Left lung (tissue), 10 donors: ENCODE results near the gene SDK1. TPM values are rescaled to one million over a fixed set of nuclear protein-coding genes. Genes with fewer than 3 reads are reported as not detected.

Source experiments
- ATAC-seq: fragments of 200-7000 bp; cut with Tn5 transposase; one replicate; pipeline ENCODE4 v1.9.1; 2020; ENCODE audit warnings: moderate library complexity
- DNase-seq, 4 donors: peaks; one replicate each; pipeline ENCODE4 v3.0.0-alpha.2; 2013 to 2020
- H3K27ac ChIP-seq, 2 donors: fragments of 200-600 bp; sonication (generic) in 1 of 2; one replicate each; pipeline versions ENCODE4 v1.5.0 to v1.8.0; 2020 to 2021
- H3K27me3 ChIP-seq, 2 donors: fragments of 200-600 bp; sonication (generic) in 1 of 2; one replicate each; pipeline versions ENCODE4 v1.5.0 to v1.8.0; 2020 to 2021
- H3K36me3 ChIP-seq, 2 donors: fragments of 200-600 bp; sonication (generic) in 1 of 2; one replicate each; pipeline versions ENCODE4 v1.5.0 to v1.8.0; 2020 to 2021
- H3K4me1 ChIP-seq, 2 donors: fragments of 200-600 bp; one replicate each; pipeline ENCODE4 v1.8.0; 2021
- H3K4me3 ChIP-seq, 2 donors: fragments of 200-600 bp; sonication (generic) in 1 of 2; one replicate each; pipeline versions ENCODE4 v1.5.0 to v1.8.0; 2020 to 2021; ENCODE audit warnings: mild to moderate bottlenecking in 1 of 2
- H3K9me3 ChIP-seq, 2 donors: fragments of 200-600 bp; sonication (generic) in 1 of 2; one replicate each; pipeline versions ENCODE4 v1.5.0 to v1.8.0; 2020 to 2021
- intact Hi-C, 2 donors: fragments of 100-400 bp; cut with DNase I; formaldehyde crosslinking; loops; one replicate each; pipeline versions ENCODE4 v1.11.2 to v1.14.2; 2022
- polyA plus RNA-seq, 6 donors: library from polyadenylated mRNA; unstranded; fragments of 120-200 nt; gene quantifications; one replicate each; pipeline ENCODE4 v1.2.1, GENCODE V29; 2013; ENCODE audit not compliant: insufficient read length in 6 of 6
- total RNA-seq, 2 donors: library from RNA; stranded (reverse); fragmentation: NEBNext Ultra II Directional; extraction: Animal tissue kit (Norgen Biotek cat#: 25700); gene quantifications; one replicate each; pipeline ENCODE4 v1.2.1, GENCODE V29; 2021
- TF ChIP-seq, protein P1 (sequence below), 2 donors: fragments of 200-600 bp; sonication (generic) in 1 of 2; IDR thresholded peaks; one replicate each; pipeline versions ENCODE4 v1.5.0 to v1.8.0; 2021; ENCODE audit warnings: antibody characterized with exemption in 2 of 2
- donor health status: DM: no; HTN: yes; CAD: no.
- donor health status: DM: no; HTN: no; CAD: no.

SDK1 gene
- total and polyA plus RNA-seq, 8 donors = 5.5 to 17.6 (median 13.0) TPM

DNA sequence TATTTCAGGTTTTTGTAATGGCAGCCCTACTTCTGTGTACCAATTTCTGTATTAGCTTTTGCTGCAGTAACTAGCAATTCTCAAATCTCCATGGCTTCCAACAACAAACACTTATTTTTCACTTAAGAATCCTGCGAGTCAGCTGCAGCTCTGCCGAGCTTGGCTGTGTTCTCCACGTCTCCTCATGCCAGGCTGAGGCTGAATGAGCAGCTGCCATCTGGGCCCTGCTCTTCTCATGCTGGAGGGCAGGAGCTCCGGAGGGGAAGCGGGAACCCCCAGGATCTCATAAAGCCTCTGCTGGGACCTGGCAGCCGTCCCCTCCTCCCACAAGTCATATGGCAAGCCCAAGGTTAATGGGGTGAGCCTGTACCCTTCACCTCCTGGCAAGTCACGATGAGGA is 591.1 kb downstream of the SDK1 start:
- intact Hi-C loops = no loop called here

DNA sequence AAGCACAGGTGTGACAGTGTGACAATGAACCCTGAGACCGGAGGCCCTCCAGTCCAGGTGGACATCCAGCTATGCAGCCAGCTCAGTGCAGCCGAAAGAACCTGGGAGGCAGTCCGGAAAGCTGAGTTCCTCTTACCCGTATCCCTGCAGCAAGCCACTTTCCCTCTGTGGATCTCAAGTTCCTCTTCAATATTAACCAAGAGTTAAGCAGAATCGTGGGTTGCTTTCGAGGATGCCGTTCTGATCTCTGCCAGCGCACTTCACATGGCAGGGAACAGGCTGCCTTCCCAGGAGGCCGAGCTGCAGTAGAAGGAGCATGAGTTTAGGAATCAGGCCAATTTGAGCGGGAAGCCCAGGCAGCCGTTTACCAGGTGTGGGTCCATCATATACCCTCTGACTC is 591.6 kb downstream of the SDK1 start:
- Histone ChIP-seq H3K27ac (no peak overlapping the region), H3K9me3 (no peaks in the 10 kb centered on the region), H3K4me1 (no peaks in the 10 kb centered on the region), H3K36me3 (no peaks in the 10 kb centered on the region), H3K27me3 (no peaks in the 10 kb centered on the region), H3K4me3 (no peak overlapping the region)
- no peak for DNase-seq
- TF ChIP-seq, protein P1, sequence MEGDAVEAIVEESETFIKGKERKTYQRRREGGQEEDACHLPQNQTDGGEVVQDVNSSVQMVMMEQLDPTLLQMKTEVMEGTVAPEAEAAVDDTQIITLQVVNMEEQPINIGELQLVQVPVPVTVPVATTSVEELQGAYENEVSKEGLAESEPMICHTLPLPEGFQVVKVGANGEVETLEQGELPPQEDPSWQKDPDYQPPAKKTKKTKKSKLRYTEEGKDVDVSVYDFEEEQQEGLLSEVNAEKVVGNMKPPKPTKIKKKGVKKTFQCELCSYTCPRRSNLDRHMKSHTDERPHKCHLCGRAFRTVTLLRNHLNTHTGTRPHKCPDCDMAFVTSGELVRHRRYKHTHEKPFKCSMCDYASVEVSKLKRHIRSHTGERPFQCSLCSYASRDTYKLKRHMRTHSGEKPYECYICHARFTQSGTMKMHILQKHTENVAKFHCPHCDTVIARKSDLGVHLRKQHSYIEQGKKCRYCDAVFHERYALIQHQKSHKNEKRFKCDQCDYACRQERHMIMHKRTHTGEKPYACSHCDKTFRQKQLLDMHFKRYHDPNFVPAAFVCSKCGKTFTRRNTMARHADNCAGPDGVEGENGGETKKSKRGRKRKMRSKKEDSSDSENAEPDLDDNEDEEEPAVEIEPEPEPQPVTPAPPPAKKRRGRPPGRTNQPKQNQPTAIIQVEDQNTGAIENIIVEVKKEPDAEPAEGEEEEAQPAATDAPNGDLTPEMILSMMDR (IDR thresholded peaks at IDR 0.05) = no peak
- no peak for ATAC-seq
- intact Hi-C loops = no loop called here

More for the DNA sequence above, 591.1 kb downstream of the SDK1 start:
- H3K27me3 ChIP-seq = no peaks in the 10 kb centered on the region
- H3K27ac ChIP-seq = no peak overlapping the region
- no peak overlapping the region for H3K4me3 ChIP-seq
- no peaks in the 10 kb centered on the region for H3K9me3 ChIP-seq
- TF ChIP-seq, protein P1 (IDR thresholded peaks at IDR 0.05) = no peak
- DNase-seq (peak in 2 of 4 donors; percentile 59 to 82), ATAC-seq (no peak)
- H3K4me1 ChIP-seq = no peaks in the 10 kb centered on the region
- H3K36me3 ChIP-seq = no peaks in the 10 kb centered on the region

DNA sequence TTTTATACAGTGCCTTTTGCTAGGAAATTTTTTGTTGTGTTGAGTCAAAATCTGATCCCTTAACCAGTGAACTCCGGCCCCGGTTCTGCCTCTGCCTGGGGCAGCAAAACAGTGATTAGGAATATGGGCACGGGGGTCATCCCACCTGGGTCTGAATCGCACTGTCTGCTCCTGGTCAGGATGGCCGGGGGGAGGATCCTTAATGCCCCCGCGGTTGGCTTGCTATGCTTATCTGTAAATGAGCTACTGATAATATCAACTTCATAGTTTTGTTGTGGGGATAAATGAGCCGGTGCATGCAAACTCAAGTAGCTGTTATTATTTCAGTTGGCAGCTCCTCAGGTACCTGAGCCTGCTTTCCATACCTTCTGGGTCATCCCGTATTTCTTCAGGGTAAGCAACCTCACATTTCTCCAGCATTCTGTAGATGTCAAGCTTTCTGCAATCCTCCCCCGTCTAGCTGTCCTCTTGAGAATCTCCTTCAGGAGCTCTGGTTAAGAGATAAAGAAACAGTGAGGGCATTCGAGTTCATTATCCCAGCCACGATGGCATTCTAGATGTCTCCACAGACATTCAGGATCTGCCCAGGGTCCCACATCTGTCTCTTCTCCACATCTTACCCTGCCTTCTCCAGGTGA is 592.2 kb downstream of the SDK1 start:
- Histone ChIP-seq H3K27me3 (no peaks in the 10 kb centered on the region), H3K36me3 (no peaks in the 10 kb centered on the region), H3K4me1 (no peaks in the 10 kb centered on the region), H3K27ac (no peak overlapping the region), H3K9me3 (no peaks in the 10 kb centered on the region), H3K4me3 (no peak overlapping the region)
- ATAC-seq (no peak), DNase-seq (no peak)
- intact Hi-C loops = no loop called here
- TF ChIP-seq, protein P1 (IDR thresholded peaks at IDR 0.05) = no peak

DNA sequence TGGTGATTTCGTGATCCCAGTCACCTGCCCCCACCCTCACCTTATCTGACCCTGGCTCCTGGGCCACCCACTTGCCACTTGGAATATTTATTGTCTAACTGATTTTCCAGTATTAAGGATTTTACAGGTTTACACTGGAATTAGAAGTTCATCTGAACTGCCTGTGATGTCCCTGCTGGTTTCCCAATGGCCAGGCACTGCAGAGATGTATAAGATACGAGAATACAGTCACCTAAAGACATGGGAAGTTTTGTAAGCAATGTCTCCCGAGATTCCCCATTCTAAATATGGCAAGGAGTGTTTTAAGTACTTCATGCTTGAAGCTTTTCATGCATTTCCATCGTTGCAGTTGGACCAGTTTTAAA is 592.7 kb downstream of the SDK1 start:
- intact Hi-C loops = no loop called here

DNA sequence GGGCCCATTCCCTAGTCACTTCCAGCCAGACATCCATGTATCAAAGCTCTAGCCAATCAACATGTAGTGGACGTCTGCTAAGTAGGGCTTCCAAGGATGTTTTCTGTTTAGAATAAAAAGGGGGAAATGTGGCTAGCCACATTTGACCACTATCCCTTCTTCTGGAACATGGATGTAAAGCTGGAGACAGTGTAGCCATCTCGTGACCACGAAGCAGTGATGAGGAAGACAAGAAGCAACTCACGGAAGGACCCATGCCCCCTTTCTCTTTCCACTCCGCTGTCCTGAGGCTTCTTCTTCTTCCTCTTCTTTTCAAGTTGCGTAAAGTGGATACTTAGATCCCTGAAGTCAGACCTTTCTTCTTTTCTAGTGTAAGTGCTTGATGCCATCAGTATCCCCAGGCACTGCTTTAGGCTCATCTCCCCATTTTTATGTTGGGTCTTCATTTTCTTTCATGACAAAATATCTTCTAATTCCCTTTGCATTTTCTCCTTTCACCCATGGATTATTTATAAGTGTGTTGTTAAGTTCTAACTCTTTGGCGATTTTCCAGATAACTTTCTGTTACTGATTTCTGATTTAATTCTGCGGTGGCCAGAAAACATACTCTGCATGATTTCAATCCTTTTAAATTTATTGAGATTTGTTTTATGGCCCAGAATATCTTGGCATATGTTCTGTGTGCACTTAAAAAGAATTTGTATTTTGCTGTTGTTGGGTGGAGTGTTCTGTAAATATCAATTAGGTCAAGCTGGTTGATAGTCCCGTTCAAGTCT is 594.5 kb downstream of the SDK1 start:
- no peaks in the 10 kb centered on the region for H3K9me3 ChIP-seq
- DNase-seq = no peak
- no peak overlapping the region for H3K27ac ChIP-seq
- H3K27me3 ChIP-seq = no peaks in the 10 kb centered on the region
- no peaks in the 10 kb centered on the region for H3K36me3 ChIP-seq
- no peak overlapping the region for H3K4me3 ChIP-seq
- intact Hi-C loops = no loop called here
- ATAC-seq = no peak
- TF ChIP-seq, protein P1 (IDR thresholded peaks at IDR 0.05) = no peak
- no peaks in the 10 kb centered on the region for H3K4me1 ChIP-seq

More for the DNA sequence above, 592.7 kb downstream of the SDK1 start:
- Histone ChIP-seq H3K9me3 (no peaks in the 10 kb centered on the region), H3K27me3 (no peaks in the 10 kb centered on the region), H3K36me3 (no peaks in the 10 kb centered on the region), H3K4me1 (no peaks in the 10 kb centered on the region), H3K27ac (no peak overlapping the region), H3K4me3 (no peak overlapping the region)
- TF ChIP-seq, protein P1 (IDR thresholded peaks at IDR 0.05) = no peak
- DNase-seq = no peak
- no peak for ATAC-seq
